Measurements from ENCODE around the gene ACOXL. TPM values are rescaled to one million over a fixed set of nuclear protein-coding genes. Genes with fewer than 3 reads are reported as not detected.

ACOXL gene
- total and polyA plus RNA-seq, 10 of the 15 experiments (the other 5 are each of a cell fraction or from before 2014, with no cell fraction given) = 0.05 to 1.3 (median 0.71) TPM

GRCh38 chr2:111128096-111128495, 395.7 kb downstream of the ACOXL start:
- intact Hi-C loops (cut with micrococcal nuclease; ENCODE audit: unreplicated experiment) (loop anchor here (10.0 kb wide), 1 partner anchor 327 kb away; no protein-coding TSS in a partner anchor), in situ Hi-C loops (cut with MboI) (no loop called here)
- 100% methylated on average over 2 of the region's 2 CpGs for whole genome bisulfite sequencing (ENCODE audit: insufficient coverage, insufficient replicate concordance, low lambda C conversion rate, missing lambda C conversion rate)
- ChIA-PET RAD21 (ENCODE audit: unreplicated experiment) (interaction anchor here (1.3 to 2.6 kb wide), 3 partner anchors 7 to 67 kb away, joined by 3 to 8 read pairs (median 5); partner anchors contain the start of gene BCL2L11), CTCF (no interaction called here), POLR2A (no interaction called here), SMC1A (ENCODE audit: uncharacterized antibody, unreplicated experiment) (interaction anchor here (1.9 to 5.2 kb wide), 2 partner anchors 66 to 81 kb away, joined by 6 to 35 read pairs; no protein-coding TSS in a partner anchor)
- no peak overlapping the region for H3K27ac ChIP-seq (ENCODE audit: control insufficient read depth, insufficient read depth)
- FAIRE-seq = no peak
- H3K9ac ChIP-seq (ENCODE audit: control insufficient read depth, insufficient read depth, low read length) = no peak overlapping the region
- H3K4me1 ChIP-seq (ENCODE audit: control insufficient read depth, insufficient read depth, low read length) = no peaks in the 10 kb centered on the region
- no peak overlapping the region for H3K4me3 ChIP-seq
- H4K20me1 ChIP-seq (ENCODE audit: control insufficient read depth, insufficient read depth) = no peaks in the 10 kb centered on the region; the same call in 1 of the 2 replicates
- no peak for DNase-seq (ENCODE audit: low read depth, low spot score)
- ATAC-seq = no peak
- peaks cover 3% of the 10 kb centered on the region for H3K79me2 ChIP-seq (ENCODE audit: control insufficient read depth, insufficient read depth, low read length)
- no TSS peak for BruUV-seq (replicated peaks)
- no peaks in the 10 kb centered on the region for H3K9me3 ChIP-seq (replicated peaks; ENCODE audit: control insufficient read depth, insufficient read depth, low read length)
- peaks cover 0 to 4% of the 10 kb centered on the region in 2 experiments; a peak in 2 of 4 replicates for H3K36me3 ChIP-seq (ENCODE audit: control insufficient read depth in 2 of 2, insufficient read depth in 2 of 2, low read length in 1 of 2)
- H3K27me3 ChIP-seq (replicated peaks in 1 of 2; ENCODE audit: control insufficient read depth in 2 of 2, insufficient read depth in 2 of 2, low read length in 1 of 2) = no peaks in the 10 kb centered on the region
- no peak overlapping the region for H2AFZ ChIP-seq (ENCODE audit: control insufficient read depth, low read depth, low read length)
- H3K4me2 ChIP-seq (ENCODE audit: control insufficient read depth, insufficient read depth) = no peak overlapping the region
- no peak for TF ChIP-seq ESRRA (IDR thresholded peaks at IDR 0.05; ENCODE audit: low read length)
- TF ChIP-seq CTCF (IDR thresholded peaks at IDR 0.05 in 2 of 3, conservative IDR thresholded peaks at IDR 0.05 in 1 of 3; ENCODE audit: control insufficient read depth in 2 of 3, extremely low read depth in 1 of 3, insufficient read depth in 1 of 3, low read depth in 3 of 3, low read length in 3 of 3) = no peak
- no peak for TF ChIP-seq MLLT1 (IDR thresholded peaks at IDR 0.05)
- no peak for TF ChIP-seq USF1 (IDR thresholded peaks at IDR 0.05; ENCODE audit: borderline replicate concordance, extremely low read length, insufficient read depth, low read depth, low read length)
- no peak for TF ChIP-seq HDAC6 (IDR thresholded peaks at IDR 0.05; ENCODE audit: unreplicated experiment)
- no peak for TF ChIP-seq BCLAF1 (IDR thresholded peaks at IDR 0.05)
- TF ChIP-seq CHD1 (IDR thresholded peaks at IDR 0.05; ENCODE audit: low read depth, low read length) = no peak
- no peak for TF ChIP-seq RAD21 (IDR thresholded peaks at IDR 0.05; ENCODE audit: insufficient read depth, low read depth, low read length)
- no peak for TF ChIP-seq SP1 (IDR thresholded peaks at IDR 0.05; ENCODE audit: low read depth, low read length)
- no peak for TF ChIP-seq ETV6 (conservative IDR thresholded peaks at IDR 0.05 in 1 of 2, IDR thresholded peaks at IDR 0.05 in 1 of 2; ENCODE audit: borderline replicate concordance in 1 of 2, low read depth in 1 of 2)
- TF ChIP-seq PBX3 (IDR thresholded peaks at IDR 0.05; ENCODE audit: insufficient replicate concordance, low read depth, low read length) = no peak
- no peak for TF ChIP-seq NR2C1 (IDR thresholded peaks at IDR 0.05)
- TF ChIP-seq SMAD1 (IDR thresholded peaks at IDR 0.05; ENCODE audit: low read depth, partially characterized antibody) = no peak

Data from GM12878 (cell line).